Left hindlimb (tissue), 1 donor: ENCODE data around the gene TMEM130.
A peak's percentile ranks its signal among the peaks of the same experiment; 100 is the strongest.

ENCODE experiments used
- DNase-seq: peaks from one replicate; pipeline ENCODE4 v3.0.0-alpha.2; 2018

TMEM130 gene

GRCh38 chr7:98805956-98806838 lies 63.6 kb downstream of the TMEM130 start:
- DNase-seq = no peak

GRCh38 chr7:98802781-98803110 lies 67.1 kb downstream of the TMEM130 start:
- DNase-seq = no peak

GRCh38 chr7:98802088-98802780 lies 67.6 kb downstream of the TMEM130 start:
- DNase-seq = peak; percentile 64

- DNase-seq = no peak
Measured at GRCh38 chr7:98800996-98801395, 68.8 kb downstream of the TMEM130 start.

- no peak for DNase-seq
Measured at GRCh38 chr7:98797150-98797549, 72.7 kb downstream of the TMEM130 start.
